Measurements from ENCODE around the gene C1QL2.

C1QL2 gene

DNA sequence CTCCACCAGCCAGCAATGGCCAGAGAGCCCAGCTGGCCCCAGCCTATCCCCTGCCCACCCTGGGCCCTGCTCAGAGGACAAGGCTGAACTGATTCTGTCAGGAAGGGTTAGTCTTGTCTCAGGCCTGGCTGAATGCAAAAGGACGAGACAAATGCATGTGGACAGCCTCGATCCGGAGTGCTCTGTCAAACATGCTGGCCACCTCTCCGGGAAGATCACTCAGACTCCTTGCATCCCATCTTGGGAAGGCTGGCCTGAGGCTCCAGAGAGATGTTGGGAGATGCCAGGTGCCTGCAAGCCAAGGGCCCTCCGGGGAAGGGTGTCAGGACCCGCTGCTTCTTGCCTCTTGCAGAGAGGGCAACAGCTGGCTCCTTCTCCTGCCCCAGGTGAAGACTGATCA, 20.2 kb upstream of the C1QL2 start:
- no peak for DNase-seq

- peak in 1 of 2 experiments; percentile 22 for DNase-seq
Measured at GRCh38 chr2:119177838-119178190, 19.3 kb upstream of the C1QL2 start.

DNA sequence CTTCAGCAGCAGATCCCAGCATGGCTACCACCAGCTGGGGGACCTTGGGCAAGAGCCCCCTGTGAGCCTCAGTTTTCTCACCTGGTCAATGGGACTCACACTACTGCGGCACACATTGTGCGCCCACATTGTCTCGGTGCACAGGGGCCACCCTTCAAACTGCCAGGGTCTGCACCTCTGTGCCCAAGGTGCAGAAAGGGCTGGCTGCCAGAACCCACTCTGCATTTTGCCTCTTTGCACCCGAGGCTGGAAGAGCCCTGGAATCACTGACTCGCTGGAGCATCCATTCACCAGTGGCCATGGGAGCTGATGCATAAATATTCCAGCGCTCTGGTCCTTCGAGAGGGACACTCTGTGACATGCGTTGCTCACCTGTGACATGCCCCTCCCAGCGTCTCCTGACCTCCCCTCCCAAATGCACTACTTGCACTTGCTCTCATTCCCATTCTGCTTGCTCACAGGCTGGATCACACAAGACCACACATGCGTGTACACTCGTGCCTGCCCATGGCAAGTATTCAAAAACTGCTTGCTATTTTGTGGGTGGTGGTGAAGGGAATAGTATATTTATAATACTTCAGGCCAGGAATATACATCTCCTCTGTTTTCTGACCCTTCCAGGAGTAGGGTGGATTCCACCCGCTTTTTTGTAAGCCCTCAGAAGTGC, 18.8 kb upstream of the C1QL2 start:
- no peak for DNase-seq

- DNase-seq = no peak
Measured at GRCh38 chr2:119175517-119175916, 17.0 kb upstream of the C1QL2 start.

DNA sequence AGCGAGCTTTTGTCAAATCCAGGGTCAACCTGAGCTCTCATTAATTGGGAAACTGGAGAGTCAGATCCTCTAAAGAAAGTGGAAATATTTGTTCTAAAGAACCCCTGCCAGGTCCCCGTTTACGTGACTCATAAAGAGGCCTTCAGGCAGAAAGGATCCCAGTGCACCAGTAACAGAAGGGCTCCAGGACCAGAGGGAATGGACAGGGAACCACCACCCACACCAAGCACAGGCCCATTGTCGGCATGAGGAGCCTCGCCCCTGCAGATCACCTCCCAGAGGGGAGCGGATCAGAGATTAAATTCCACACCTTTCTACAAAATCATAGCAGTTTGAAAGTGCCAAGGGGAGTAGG, 16.4 kb upstream of the C1QL2 start:
- DNase-seq = no peak

- peak; percentile 57 to 70 for DNase-seq
Measured at GRCh38 chr2:119174216-119174992, 15.9 kb upstream of the C1QL2 start.

GRCh38 chr2:119173556-119174060, 15.1 kb upstream of the C1QL2 start:
- DNase-seq = no peak

DNA sequence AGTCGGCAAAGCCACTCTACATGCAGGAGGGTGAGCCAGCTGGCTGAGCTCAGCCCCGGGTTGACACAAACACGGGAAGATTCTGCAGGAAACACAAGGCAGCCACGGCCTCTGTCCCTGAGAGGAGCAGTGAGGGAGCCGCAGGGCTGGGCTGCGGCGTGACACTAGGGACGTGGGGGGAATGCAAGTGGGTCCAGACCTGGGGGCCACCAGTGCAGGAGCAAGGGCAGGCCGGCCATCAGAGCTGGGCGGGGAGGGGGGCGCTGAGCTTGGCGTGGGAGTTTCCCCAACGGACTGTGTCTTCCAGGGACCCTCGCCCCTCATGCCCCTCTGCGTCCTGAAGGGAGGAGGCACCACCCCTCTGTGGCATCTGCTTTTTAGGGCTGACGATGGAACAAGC, 12.0 kb upstream of the C1QL2 start:
- DNase-seq = no peak

- DNase-seq = no peak
Measured at GRCh38 chr2:119169717-119170116, 11.2 kb upstream of the C1QL2 start.

- DNase-seq = no peak
Measured at GRCh38 chr2:119160361-119160990, 1.9 kb upstream of the C1QL2 start.

DNA sequence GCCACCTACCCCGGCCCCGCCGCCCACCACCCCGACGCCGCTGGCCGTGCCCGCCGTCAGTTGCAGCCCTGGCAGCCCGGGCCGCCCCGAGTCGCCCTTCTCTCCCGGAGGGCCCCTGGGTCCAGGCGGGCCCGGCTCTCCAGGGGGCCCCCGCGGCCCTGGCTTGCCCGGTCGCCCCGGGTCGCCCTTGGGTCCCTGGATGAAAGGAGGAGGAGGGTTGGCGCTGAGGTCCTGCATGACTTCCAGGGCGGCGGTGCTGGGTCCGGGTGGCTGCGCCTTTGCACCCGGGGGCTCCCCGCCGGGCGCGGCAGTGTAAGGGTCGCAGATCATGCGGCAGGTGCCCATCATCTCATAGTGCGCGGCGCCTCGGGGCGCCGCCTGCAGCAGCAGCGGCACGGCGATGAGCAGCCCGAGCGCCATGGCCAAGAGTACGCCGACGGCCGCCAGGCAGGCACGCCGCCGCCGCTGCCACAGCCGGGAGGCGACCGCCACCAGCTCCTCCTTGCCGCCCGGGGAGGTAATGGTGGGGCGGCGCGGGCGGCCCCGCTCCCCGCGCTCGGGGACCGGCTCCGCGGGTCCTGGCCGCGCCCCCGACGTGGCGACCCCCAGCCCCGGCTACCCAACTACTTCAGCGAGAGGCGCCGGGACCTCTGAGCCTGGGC, 570 bp downstream of the C1QL2 start:
- no peak for DNase-seq

GRCh38 chr2:119156891-119157773, 1.4 kb downstream of the C1QL2 start:
- DNase-seq = no peak

DNA sequence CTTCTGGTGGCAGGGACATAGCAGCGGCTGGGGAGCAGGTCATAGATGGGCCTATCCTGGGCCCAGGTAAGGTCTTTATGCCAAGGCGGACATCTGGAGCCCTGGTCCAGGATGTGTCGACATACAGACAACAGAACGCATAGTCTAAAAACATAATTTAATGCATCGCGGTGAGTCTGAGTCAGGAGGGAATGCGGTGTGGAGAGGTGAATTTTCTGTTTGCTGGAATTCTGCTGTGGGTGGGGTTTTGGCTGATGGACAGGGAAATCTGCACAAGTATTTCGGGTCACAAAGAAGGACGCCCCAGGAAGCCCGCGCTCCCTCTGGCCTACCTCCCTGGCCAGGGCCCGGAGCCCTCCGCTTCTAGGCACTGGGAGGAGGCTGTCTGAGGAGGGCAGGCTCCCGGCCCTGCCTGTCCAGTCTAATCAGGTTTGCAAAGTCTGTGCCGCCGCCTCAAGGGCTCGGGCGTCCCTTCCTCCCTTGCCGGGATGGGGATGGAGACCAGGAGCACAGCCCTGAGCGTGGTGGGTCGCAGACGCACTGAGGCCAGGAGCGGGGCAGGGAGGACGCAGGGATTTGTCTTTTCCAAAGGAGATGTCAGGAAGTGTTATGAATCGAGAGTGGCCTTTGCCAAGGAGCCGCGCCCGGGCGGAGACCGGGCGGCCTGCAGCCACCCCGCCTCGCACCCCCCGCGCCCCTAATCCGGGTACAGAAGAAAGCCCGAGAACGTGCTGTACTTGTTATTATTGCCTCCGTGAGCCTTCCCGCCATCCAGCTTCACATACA, 2.3 kb downstream of the C1QL2 start:
- DNase-seq = no peak

- DNase-seq = no peak
Measured at GRCh38 chr2:119155633-119156032, 2.9 kb downstream of the C1QL2 start.

DNA sequence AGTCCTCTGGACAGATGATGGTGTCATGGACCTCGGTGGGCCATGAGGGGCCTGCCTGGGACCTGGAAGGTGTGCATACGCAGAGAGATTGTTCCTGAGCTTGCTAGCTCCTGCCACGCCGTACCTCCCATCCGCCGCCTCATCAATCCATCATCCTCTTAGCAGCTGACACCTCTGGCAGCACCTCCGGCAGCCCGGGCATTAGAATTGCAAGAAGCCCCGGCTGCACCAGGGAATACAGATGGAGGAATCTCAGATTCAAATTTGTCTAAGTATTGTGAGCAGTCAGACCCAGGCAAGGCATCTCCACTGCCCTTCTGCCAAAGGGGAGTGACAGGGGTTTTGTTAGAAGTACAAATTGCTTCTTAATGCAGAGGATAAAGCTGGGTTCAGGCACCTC, 4.5 kb downstream of the C1QL2 start:
- no peak for DNase-seq

GRCh38 chr2:119149611-119150010, 8.9 kb downstream of the C1QL2 start:
- DNase-seq = no peak

DNA sequence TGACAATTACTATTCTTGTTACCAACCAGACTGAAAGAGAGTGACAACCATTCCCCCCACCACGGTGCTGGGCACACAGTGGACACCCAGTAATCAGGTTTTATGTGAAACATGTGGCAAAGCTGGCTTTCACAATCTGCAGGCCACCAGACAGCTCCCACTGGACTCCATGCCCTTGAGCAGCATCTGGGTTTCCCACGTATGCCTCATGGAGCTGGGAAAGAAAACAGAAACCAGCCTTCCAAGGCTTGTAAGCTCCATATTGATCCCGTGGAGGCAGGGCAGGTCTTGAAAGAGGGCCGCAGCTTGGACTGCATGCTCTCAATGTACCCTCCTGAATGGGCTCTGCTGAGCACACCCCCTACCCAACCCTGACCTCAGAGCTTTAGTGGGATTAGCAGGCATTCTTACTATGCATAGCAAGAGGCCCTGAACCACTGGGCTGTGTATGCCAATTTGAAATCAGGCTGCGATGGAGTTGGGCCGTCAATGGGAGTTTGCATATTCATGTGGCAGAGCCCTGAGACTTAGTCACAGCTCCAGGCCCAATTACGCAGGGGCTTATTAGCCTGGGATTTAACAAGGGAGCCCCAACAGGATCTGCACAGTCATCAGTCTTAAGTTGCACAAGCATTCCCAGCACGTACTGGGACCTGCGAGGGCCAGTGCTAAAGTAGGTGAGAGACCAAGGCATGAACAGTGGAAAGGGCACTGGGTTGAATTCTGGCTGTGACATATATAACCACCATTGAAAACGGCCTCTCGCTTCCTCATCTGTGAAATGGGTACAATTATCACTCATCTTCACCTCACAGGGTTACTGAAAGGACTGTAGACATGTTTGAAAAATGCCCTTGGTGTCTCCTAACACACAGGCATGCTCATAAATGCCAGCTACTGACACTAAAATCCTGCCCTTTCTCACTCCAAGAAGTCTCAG, 10.5 kb downstream of the C1QL2 start:
- DNase-seq = no peak

- no peak for DNase-seq
Measured at GRCh38 chr2:119144806-119145205, 13.7 kb downstream of the C1QL2 start.

GRCh38 chr2:119142824-119143223, 15.7 kb downstream of the C1QL2 start:
- DNase-seq = no peak

DNA sequence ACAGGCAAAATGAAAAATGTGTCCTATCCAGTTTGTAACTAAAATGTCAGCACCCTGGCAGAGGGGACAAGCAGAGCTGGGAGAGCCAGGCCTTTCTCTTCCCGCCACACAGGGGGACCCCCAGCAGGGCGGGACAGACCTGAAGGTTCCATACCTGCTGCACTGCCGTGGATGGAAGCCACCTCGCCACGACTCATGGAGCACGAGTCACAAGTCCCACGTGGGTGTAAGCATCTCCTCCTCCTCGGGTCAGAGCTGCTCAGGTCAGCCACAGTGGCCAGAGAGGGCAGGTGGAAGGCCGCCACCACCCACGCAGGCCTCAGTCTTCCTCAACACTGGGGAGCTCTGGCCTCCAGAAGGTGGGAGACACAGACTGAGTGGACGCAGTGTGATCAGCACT, 21.0 kb downstream of the C1QL2 start:
- DNase-seq = no peak

GRCh38 chr2:119136872-119137271, 21.7 kb downstream of the C1QL2 start:
- no peak for DNase-seq

Measured in Kasumi-1 (cell line).